Measurements from ENCODE around the gene TTC13. TPM values are rescaled to one million over a fixed set of nuclear protein-coding genes. Genes with fewer than 3 reads are reported as not detected.

TTC13 gene
- polyA plus RNA-seq, 1 of the 3 experiments (the other 2 are of a cell fraction) = 5.5 TPM

DNA sequence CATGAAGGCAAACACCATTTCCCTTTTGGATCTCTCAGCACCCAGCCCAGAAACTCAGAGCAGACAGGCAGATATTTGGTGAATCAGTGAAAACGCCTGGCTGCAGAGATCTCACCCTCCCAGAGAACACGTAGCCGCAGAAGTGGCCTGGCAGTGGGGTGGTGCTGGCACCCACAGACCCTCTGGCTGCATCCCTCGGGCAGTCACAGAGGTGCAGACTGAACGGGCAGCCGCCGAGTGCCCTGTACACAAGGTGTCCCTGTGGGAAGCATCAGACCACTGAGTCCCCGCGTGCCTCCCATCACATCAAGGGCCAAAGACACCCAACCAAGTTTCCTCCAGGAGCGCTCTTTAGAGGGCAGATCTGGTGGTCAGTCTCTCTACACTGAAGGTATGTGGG lies 49.3 kb upstream of the TTC13 start:
- no peaks in the 10 kb centered on the region for H3K79me2 ChIP-seq (ENCODE audit: insufficient read depth)
- H4K20me1 ChIP-seq (ENCODE audit: insufficient read depth) = no peaks in the 10 kb centered on the region
- DNase-seq = no peak
- TF ChIP-seq NRF1 (IDR thresholded peaks at IDR 0.05; ENCODE audit: low read depth, low read length) (no peak), SIN3A (IDR thresholded peaks at IDR 0.05; ENCODE audit: borderline replicate concordance, low read depth, low read length) (no peak)
- TF ChIP-seq, protein P1, sequence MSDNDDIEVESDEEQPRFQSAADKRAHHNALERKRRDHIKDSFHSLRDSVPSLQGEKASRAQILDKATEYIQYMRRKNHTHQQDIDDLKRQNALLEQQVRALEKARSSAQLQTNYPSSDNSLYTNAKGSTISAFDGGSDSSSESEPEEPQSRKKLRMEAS (IDR thresholded peaks at IDR 0.05; ENCODE audit: low read depth) = no peak
- no peak overlapping the region for H3K4me3 ChIP-seq (ENCODE audit: low read depth in 2 of 2, low read length in 1 of 2)
- no peak overlapping the region for H2AFZ ChIP-seq (ENCODE audit: low read depth)
- H3K9ac ChIP-seq = no peak overlapping the region
- H3K4me2 ChIP-seq = no peak overlapping the region
- no peaks in the 10 kb centered on the region for H3F3A ChIP-seq (replicated peaks; ENCODE audit: insufficient read depth)
- WGBS (ENCODE audit: low lambda C conversion rate) = 80% methylated on average over 3 of the region's 10 CpGs
- no peaks in the 10 kb centered on the region for H3K36me3 ChIP-seq (replicated peaks in 1 of 2; ENCODE audit: control insufficient read depth in 1 of 2, insufficient read depth in 2 of 2, low read length in 1 of 2)
- no peaks in the 10 kb centered on the region for H3K9me3 ChIP-seq
- CTCF ChIA-PET = no interaction called here
- H3K9me2 ChIP-seq = no peaks in the 10 kb centered on the region
- no peak overlapping the region for H3K27ac ChIP-seq (ENCODE audit: low read depth in 2 of 2, low read length in 1 of 2)
- POLR2A ChIA-PET = no interaction called here
- H3K4me1 ChIP-seq (ENCODE audit: control insufficient read depth in 1 of 2, insufficient read depth in 2 of 2, low read depth in 1 of 2, low read length in 1 of 2) = peaks cover 0 to 3% of the 10 kb centered on the region in 2 experiments; a peak in 1 of 4 replicates
- no peaks in the 10 kb centered on the region for H3K27me3 ChIP-seq (ENCODE audit: insufficient read depth)

GRCh38 chr1:231027136-231027925 lies 48.7 kb upstream of the TTC13 start:
- Histone ChIP-seq H3K4me2 (no peak overlapping the region), H3K27ac (ENCODE audit: low read depth in 2 of 2, low read length in 1 of 2) (no peak overlapping the region), H3K9me2 (no peaks in the 10 kb centered on the region), H2AFZ (ENCODE audit: low read depth) (no peak overlapping the region), H3K36me3 (replicated peaks in 1 of 2; ENCODE audit: control insufficient read depth in 1 of 2, insufficient read depth in 2 of 2, low read length in 1 of 2) (no peaks in the 10 kb centered on the region), H3K79me2 (ENCODE audit: insufficient read depth) (no peaks in the 10 kb centered on the region), H3K4me3 (ENCODE audit: low read depth in 2 of 2, low read length in 1 of 2) (no peak overlapping the region), H4K20me1 (ENCODE audit: insufficient read depth) (no peaks in the 10 kb centered on the region), H3K9me3 (no peaks in the 10 kb centered on the region), H3K4me1 (ENCODE audit: control insufficient read depth in 1 of 2, insufficient read depth in 2 of 2, low read depth in 1 of 2, low read length in 1 of 2) (peaks cover 0 to 3% of the 10 kb centered on the region in 2 experiments; a peak in 1 of 4 replicates), H3K27me3 (ENCODE audit: insufficient read depth) (no peaks in the 10 kb centered on the region), H3F3A (replicated peaks; ENCODE audit: insufficient read depth) (no peaks in the 10 kb centered on the region), H3K9ac (no peak overlapping the region)
- no peak for TF ChIP-seq MXI1 (IDR thresholded peaks at IDR 0.05; ENCODE audit: low read depth, low read length)
- no peak for TF ChIP-seq GATA2 (CRISPR knock-in tag; IDR thresholded peaks at IDR 0.05)
- TF ChIP-seq, protein P2, sequence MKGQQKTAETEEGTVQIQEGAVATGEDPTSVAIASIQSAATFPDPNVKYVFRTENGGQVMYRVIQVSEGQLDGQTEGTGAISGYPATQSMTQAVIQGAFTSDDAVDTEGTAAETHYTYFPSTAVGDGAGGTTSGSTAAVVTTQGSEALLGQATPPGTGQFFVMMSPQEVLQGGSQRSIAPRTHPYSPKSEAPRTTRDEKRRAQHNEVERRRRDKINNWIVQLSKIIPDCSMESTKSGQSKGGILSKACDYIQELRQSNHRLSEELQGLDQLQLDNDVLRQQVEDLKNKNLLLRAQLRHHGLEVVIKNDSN (IDR thresholded peaks at IDR 0.05; ENCODE audit: borderline replicate concordance, low read depth) = no peak
- TF ChIP-seq, protein P1 (IDR thresholded peaks at IDR 0.05; ENCODE audit: low read depth) = no peak
- TF ChIP-seq FOXM1 (IDR thresholded peaks at IDR 0.05; ENCODE audit: low read depth) = no peak
- no peak for TF ChIP-seq CHD2 (IDR thresholded peaks at IDR 0.05; ENCODE audit: low read length, partially characterized antibody)
- TF ChIP-seq JUND (IDR thresholded peaks at IDR 0.05) = no peak
- TF ChIP-seq NRF1 (IDR thresholded peaks at IDR 0.05; ENCODE audit: low read depth, low read length) = no peak
- TF ChIP-seq EP300 (IDR thresholded peaks at IDR 0.05; ENCODE audit: borderline replicate concordance in 1 of 2, low read depth in 1 of 2, low read length in 1 of 2) = no peak
- no peak for TF ChIP-seq POLR2AphosphoS5 (IDR thresholded peaks at IDR 0.05; ENCODE audit: low read depth, low read length)
- no peak for TF ChIP-seq RFX5 (IDR thresholded peaks at IDR 0.05; ENCODE audit: low read length)
- no peak for TF ChIP-seq TAF1 (IDR thresholded peaks at IDR 0.05; ENCODE audit: borderline replicate concordance, low read depth, low read length)
- TF ChIP-seq MEF2A (IDR thresholded peaks at IDR 0.05; ENCODE audit: borderline replicate concordance, low read depth) = no peak
- no peak for TF ChIP-seq RCOR1 (IDR thresholded peaks at IDR 0.05; ENCODE audit: low read length)
- TF ChIP-seq EZH2phosphoT487 (IDR thresholded peaks at IDR 0.05; ENCODE audit: borderline replicate concordance, low read depth) = no peak
- TF ChIP-seq FOXJ3 (CRISPR knock-in tag; IDR thresholded peaks at IDR 0.05) = no peak
- TF ChIP-seq, protein P3, sequence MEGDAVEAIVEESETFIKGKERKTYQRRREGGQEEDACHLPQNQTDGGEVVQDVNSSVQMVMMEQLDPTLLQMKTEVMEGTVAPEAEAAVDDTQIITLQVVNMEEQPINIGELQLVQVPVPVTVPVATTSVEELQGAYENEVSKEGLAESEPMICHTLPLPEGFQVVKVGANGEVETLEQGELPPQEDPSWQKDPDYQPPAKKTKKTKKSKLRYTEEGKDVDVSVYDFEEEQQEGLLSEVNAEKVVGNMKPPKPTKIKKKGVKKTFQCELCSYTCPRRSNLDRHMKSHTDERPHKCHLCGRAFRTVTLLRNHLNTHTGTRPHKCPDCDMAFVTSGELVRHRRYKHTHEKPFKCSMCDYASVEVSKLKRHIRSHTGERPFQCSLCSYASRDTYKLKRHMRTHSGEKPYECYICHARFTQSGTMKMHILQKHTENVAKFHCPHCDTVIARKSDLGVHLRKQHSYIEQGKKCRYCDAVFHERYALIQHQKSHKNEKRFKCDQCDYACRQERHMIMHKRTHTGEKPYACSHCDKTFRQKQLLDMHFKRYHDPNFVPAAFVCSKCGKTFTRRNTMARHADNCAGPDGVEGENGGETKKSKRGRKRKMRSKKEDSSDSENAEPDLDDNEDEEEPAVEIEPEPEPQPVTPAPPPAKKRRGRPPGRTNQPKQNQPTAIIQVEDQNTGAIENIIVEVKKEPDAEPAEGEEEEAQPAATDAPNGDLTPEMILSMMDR (IDR thresholded peaks at IDR 0.05) = no peak
- no peak for TF ChIP-seq TCF12 (IDR thresholded peaks at IDR 0.05)
- TF ChIP-seq, protein P4, sequence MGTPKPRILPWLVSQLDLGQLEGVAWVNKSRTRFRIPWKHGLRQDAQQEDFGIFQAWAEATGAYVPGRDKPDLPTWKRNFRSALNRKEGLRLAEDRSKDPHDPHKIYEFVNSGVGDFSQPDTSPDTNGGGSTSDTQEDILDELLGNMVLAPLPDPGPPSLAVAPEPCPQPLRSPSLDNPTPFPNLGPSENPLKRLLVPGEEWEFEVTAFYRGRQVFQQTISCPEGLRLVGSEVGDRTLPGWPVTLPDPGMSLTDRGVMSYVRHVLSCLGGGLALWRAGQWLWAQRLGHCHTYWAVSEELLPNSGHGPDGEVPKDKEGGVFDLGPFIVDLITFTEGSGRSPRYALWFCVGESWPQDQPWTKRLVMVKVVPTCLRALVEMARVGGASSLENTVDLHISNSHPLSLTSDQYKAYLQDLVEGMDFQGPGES (IDR thresholded peaks at IDR 0.05; ENCODE audit: low read depth, low read length) = no peak
- CTCF ChIA-PET = no interaction called here
- POLR2A ChIA-PET = no interaction called here
- DNase-seq = no peak
- WGBS (ENCODE audit: low lambda C conversion rate) = 84% methylated on average over 21 of the region's 23 CpGs

Data from SK-N-SH (cell line).